GM11168 (cell line): ENCODE results near the gene HTR1A.

Experiments
- in situ Hi-C: fragments of 300-500 bp; cut with MboI; formaldehyde crosslinking; loops from one replicate; pipeline ENCODE4 v1.12.0; 2022; ENCODE audit warnings: low sequenced_read_pairs; ENCODE audit not compliant: unreplicated experiment

Gene HTR1A

GRCh38 chr5:63911871-63912270 is 50.4 kb downstream of the HTR1A start:
- in situ Hi-C loops: no loop called here
